Measurements from ENCODE around the gene CRACR2B.

Gene CRACR2B

DNA sequence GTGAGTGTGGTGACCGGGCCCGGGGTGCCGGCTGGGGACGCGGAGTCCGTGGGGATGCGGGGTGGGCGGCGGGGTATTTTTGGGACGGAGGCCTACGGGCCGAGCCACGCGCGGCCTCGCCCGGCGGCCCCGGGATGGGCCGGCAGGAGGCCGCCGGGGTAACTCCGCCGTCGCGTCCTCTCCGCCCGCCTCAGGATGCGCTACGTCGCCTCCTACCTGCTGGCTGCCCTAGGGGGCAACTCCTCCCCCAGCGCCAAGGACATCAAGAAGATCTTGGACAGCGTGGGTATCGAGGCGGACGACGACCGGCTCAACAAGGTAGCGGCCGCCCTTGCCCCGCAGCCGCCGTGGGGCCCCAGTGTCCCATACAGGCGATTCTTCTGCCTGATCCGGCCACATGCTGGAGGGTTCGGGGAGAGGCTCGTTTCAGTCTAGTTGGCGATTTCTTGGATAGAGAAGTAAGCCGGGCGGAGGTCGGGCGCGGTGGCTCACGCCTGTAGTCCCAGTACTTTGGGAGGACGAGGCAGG, 17.6 kb upstream of the CRACR2B start:
- no peak for DNase-seq (ENCODE audit: low read depth in 2 of 2)

DNA sequence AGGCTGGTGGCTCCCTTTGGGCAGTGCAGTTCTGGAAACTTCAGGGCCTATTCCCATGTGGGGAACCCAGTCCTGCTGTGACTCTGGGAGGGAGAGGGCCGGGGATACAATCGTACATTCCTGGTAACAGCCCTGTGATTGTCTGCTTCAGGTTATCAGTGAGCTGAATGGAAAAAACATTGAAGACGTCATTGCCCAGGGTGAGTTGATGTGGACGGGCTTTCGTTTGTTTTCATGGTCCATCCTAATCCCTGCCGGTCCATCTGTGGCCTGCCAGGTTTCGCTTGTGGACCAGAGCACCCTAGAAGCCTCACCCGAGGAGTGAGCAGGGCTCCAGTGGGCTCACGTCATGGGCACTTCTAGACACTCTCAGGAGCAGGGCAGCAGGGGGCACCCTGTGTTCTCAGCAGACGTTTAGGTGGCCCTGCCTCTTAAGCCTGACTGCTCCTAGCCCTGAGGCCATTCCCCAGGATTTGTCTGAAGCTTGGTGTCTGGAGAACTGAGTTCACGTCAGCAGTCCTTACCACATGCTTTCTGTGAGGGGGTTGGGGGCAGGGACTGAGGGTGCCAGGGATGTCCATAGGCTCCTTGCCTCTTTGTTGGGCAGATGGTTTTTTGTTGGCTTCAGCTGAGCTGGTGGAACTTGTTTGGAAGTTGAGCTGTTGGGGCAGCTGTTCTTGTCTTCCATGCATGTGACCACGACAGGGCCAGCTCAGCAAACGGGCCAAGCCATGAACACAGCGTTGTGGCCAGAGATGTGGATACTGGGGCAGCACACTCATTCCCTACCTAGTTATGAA, 16.1 kb upstream of the CRACR2B start:
- DNase-seq (ENCODE audit: low read depth in 2 of 2) = no peak

DNA sequence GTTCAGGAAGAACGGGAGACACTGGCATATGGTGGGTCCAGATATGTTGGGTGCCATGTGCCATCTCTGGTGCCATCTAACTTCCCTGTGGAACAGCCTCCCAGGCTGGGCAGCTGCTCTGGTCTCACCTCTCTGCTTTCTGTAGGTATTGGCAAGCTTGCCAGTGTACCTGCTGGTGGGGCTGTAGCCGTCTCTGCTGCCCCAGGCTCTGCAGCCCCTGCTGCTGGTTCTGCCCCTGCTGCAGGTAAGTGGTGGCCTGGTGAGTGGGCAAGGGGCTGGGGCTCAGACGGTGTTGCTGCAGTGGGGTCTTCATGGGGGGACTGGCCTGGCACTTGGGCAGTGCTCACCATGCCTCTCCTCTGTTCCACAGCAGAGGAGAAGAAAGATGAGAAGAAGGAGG, 15.3 kb upstream of the CRACR2B start:
- no peak for DNase-seq (ENCODE audit: low read depth in 2 of 2)

DNA sequence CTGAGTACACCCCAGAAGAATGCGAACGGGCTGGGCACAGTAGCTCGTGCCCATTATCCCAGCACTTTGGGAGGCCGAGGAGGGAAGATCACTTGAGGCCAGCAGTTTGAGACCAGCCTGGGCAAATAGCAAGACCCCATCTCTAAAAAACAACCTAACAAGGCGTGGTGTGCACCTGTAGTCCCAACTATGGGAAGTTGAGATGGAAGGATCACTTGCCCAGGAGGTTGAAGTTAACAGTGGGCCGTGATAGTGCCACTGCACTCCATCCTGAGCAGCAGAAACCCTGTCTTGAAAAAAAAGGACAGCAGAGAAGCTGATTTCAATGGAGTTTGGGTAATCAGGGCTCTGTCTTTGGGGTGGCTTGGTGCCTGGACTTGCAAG, 14.7 kb upstream of the CRACR2B start:
- DNase-seq (ENCODE audit: low read depth in 2 of 2) = no peak

DNA sequence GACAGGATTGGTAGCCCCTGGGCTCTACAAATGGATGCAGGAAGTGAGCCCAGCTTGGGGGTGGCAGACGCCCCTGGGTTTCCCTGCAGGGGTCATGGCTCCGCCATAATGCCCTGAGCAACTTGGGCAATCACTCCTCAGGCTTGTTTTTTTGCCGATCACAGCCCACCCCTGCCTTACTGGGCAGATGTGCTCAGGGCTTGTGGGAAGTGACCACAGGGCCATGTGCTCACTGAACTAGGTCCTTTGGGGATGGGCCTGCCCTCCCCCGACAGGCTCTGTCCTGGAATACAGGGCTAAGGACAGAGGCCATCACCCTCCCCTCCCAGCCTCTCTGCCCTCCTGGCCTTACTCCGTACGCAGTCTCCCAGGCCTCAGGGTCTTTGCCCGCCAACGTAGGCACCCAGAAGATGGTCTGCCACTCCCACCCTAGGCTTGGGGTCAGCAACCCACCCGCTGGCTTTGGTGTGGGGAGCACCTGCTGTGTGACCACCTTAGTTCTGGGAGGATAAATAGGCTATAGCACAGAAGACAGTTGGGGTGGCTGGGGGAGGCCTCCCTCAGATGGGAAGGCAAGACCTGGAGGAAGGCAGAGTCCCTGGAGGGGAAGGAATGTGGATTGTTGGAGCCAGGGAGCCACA, 14.1 kb upstream of the CRACR2B start:
- DNase-seq (ENCODE audit: low read depth in 2 of 2) = no peak

DNA sequence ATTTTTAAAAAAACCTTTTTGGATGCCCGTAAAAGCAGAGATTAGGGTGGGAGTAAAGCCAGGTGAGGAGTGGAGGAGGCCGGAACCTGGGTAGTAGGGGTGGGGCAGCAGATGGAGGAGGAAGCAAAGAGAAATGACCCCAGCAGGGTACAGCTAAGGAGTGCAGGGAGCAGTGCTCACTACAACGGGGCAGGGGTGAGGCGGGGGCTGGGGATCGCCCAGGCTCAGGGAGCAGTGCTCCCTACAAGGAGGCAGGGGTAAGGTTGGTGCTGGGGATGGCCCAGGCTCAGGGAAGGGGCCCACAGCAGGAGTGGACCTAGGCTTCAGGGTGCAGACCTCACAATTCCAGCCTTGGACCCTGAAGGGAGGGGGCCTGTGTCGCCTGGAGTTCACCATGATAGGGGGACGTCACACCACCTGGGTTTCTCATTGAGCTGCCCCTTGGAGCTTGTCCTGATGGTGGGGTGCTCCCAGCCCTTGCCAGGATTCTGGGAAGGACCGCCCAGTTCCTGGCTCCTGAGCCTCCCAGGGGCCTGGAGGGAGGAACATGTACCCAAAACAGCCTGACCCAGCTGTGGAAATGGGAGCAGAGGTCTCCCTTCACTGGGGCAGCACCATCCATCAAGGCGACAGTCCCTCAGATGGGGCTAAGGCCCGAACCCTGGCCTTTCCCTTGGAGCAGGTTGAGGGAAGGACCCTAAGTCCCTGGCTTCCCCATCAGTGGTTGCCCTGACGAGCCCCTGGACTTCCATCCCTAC, 11.9 kb upstream of the CRACR2B start:
- no peak for DNase-seq (ENCODE audit: low read depth in 2 of 2)

DNA sequence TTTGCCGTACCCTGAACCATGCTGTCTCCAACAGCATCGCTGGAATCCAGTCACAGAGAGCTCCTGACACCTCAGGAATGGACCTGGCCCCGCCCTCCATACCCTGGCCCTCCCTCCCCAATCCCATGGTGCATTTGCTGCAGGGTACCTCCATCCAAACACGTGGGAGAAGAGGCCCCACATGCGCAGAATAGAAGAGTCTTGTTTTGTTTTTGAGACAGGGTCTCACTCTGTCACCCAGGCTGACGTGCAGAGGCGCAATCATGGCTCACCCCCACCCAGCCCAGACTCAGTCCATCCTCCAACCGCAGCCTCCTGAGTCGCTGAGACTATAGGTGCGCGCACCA, 11.3 kb upstream of the CRACR2B start:
- no peak for DNase-seq (ENCODE audit: low read depth in 2 of 2)

DNA sequence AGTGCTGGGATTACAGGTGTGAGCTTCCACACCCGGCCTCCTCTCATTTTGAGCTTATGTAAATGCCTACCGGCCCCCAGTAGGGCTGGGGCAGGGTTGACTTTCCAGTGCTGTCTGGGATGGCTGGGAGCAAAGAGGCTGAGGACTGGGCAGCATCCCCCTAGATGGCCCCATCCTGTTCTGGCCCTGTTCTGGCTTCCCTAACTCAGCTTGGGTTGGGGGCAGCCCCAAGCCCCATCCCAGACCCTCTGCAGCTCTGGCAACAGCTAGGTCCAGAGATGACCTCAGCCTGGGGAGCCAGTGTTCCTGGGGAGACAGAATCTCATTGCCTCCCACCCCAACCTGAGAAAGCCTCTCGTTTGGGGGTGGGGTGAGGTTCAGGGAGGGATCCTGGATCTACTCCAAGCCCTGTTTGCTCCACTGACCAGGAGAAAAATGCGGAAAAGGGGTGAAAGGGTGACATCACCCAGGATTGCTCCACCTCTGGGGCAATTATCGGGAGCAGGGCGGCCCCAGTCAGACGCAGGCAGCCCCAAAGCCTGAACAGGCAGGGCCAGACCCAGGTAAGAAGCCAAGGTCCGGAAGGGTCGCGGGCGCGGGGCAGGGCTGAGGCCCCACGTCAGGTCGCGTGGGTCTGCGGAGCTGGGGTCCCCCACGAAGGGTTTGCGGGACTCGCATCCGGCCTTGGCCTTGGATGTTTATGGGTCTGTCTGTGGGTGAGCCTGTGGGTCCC, 9.2 kb upstream of the CRACR2B start, which contains the start of gene PNPLA2:
TSS of gene PNPLA2 (plus strand) at position 519 of the 733 bp plus-strand sequence. CDS start 805 bp downstream, outside the sequence.
- no peak for DNase-seq (ENCODE audit: low read depth in 2 of 2)

DNA sequence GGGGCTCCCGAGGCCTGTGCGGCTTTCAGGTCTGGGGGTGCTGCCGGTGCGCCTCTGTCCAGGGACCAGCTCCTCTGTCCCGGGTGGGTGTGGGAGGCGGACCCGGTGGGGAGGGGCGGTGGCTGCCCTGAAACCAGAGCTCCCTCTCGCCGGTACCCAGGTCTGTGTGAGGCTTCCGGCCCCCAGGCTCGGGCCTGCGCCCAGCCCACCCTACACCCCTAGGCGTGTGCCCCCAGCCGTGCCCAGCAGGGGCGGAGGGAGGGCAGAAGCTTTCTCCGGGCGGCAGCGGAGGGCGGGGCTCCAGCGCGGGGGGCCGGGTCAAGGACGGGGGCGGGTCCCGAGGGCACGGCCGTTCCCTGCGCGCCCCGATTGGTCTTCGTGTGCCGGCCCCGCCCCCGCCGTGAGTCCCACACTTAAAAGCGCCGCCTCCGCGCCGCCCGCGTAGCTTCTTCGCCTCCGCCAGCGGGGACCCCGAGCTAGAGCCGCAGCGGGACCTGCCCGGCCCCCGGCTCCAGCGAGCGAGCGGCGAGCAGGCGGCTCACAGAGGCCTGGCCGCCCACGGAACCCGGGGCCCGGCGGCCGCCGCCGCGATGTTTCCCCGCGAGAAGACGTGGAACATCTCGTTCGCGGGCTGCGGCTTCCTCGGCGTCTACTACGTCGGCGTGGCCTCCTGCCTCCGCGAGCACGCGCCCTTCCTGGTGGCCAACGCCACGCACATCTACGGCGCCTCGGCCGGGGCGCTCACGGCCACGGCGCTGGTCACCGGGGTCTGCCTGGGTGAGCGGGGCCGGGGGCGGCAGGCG, 8.4 kb upstream of the CRACR2B start:
- peak; percentile 84 to 85 for DNase-seq (ENCODE audit: low read depth in 2 of 2)

DNA sequence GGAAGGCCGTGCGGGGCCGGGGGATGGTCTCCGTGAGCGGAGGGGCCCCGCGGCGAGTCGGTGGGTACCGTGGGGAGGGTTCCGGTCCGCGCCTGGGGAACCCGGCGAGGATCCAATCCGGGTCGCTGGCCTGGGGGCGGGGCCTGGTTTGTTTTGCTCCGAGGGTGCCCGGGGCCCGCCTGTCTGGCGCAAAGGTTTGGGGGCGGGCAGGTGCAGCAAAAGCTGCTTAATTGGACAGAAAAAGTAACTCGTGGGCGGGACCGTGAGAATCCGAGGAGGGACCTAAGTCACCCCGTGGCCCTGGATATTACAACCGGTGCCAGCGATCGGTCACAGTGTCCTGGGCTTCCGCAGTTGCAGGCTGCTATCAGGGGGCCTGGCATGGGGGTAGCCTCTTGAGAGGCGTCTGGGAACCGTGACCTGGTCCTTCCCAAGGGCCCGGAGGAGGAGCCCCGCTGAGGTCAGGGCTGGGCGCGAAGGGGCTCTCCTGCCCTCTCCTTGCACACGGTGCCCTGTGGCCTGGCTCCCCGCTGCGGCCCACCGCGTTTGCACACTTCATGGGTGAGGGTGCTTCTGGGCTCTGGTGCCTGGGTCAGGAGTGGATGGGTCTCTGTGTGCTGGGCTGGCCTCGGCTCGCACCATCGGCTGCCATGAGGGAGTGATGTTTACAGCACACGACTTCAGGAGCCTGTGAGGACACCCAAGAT, 7.6 kb upstream of the CRACR2B start:
- peak; percentile 77 to 85 for DNase-seq (ENCODE audit: low read depth in 2 of 2)

DNA sequence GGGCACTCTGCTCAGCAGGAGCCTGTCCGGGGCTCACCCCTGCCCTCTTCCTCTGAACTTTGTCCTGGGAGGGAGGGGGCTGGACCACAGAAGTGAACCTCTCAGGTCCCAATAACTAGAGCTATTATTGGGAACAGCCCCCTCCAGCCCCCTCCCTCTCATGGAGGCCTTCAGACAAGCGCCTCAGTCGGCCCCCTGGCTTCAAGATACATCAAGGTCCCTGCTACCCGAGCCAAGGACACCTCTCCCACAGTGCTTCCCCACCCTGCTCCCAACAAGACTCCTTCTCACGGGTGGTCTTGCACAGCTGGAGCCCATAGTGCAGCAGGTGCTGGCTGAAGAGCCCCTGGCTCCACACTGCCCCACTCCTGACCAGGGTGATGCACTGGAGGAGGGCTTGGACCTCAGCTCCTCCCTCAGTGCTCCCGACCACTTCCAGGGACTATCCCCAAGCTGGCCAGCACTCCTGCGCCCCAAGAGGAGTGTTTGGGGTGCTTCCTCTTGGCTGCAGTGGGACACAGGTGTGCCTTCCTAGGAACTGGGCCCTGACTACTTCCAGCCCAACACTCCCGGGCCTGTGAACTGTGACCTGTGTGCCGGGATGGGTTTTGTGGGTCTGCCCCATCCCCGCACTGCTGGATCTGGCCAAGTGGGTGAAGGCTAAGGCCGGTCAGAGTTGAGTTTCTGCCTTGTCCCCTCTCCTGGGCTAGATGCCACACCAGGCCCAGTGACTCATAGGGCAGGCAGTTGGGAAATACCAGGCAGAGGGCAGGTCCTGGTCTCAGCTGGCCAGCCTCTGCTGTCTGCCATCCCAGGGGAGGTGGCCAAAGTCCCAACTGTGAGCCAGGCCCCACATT, 6.8 kb upstream of the CRACR2B start:
- DNase-seq (ENCODE audit: low read depth in 2 of 2) = no peak

DNA sequence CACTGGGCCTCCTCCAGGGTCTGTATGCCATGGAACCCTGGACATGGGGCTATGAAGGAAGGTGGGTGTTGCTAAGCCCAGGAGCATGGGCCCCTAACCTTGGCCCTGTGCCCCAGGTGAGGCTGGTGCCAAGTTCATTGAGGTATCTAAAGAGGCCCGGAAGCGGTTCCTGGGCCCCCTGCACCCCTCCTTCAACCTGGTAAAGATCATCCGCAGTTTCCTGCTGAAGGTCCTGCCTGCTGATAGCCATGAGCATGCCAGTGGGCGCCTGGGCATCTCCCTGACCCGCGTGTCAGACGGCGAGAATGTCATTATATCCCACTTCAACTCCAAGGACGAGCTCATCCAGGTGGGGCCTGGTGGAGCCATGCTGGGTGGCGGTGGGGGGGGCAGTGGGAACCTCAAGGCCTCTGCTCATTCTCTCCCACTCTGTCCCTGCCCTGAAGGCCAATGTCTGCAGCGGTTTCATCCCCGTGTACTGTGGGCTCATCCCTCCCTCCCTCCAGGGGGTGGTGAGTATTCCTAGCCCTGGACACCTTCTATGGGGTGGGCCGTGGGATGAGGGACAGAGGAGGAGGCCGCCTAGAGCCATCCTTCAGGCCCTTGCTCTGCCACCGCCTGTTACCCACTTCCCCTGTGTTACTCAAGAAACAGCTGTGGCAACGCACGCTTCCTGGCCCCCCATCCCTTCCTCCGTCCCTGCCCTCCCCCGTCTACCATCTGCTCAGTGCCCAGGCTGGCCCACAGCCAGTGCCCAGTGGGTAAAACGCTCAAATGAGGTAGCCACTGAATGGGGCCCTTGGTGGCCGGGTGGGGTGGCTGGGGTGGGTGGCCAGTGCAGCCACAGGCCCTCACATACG, 6.0 kb upstream of the CRACR2B start:
- DNase-seq (ENCODE audit: low read depth in 2 of 2) = no peak

DNA sequence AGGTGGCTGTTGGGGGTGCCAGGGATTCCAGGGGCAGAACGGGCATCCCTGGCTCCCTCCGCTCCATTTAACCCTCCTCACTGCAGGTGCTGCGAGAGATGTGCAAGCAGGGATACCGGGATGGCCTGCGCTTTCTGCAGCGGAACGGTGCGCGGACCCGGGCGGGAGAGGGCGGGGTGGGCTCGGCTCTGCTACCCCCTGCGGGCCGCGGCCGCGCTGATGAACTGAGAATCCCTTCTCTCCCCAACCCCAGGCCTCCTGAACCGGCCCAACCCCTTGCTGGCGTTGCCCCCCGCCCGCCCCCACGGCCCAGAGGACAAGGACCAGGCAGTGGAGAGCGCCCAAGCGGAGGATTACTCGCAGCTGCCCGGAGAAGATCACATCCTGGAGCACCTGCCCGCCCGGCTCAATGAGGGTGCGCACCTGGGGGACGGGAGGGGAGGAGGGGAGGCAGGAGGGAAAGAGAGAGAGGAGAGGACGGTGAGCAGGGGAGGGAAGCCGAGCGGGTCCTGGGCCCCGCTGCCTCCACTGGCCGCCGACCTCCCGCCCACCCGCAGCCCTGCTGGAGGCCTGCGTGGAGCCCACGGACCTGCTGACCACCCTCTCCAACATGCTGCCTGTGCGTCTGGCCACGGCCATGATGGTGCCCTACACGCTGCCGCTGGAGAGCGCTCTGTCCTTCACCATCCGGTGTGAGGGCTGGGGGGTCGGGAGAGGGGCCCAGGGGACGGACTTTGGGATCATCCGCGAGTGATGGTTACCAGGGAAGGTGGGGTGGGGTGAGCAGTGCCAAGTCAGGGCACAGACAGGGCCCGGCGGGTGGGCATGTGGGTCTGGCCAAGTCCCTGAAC, 4.1 kb upstream of the CRACR2B start:
- no peak for DNase-seq (ENCODE audit: low read depth in 2 of 2)

DNA sequence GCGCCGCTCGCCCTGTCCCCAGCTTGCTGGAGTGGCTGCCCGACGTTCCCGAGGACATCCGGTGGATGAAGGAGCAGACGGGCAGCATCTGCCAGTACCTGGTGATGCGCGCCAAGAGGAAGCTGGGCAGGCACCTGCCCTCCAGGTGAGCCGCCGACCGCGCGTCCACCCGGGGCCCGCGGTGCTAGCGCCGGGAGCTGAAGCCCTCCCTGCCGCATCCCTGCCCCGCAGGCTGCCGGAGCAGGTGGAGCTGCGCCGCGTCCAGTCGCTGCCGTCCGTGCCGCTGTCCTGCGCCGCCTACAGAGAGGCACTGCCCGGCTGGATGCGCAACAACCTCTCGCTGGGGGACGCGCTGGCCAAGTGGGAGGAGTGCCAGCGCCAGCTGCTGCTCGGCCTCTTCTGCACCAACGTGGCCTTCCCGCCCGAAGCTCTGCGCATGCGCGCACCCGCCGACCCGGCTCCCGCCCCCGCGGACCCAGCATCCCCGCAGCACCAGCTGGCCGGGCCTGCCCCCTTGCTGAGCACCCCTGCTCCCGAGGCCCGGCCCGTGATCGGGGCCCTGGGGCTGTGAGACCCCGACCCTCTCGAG, 3.3 kb upstream of the CRACR2B start:
- DNase-seq (ENCODE audit: low read depth in 2 of 2) = no peak

DNA sequence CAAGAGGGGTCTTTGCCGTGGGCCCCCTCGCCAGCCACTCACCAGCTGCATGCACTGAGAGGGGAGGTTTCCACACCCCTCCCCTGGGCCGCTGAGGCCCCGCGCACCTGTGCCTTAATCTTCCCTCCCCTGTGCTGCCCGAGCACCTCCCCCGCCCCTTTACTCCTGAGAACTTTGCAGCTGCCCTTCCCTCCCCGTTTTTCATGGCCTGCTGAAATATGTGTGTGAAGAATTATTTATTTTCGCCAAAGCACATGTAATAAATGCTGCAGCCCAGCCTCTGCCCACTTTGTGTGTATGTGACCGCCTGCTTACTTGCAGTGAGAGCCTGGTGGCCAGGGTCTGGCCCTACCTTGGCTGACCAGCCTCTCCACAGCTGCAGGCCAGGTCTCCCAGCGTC, 2.8 kb upstream of the CRACR2B start:
- no peak for DNase-seq (ENCODE audit: low read depth in 2 of 2)

DNA sequence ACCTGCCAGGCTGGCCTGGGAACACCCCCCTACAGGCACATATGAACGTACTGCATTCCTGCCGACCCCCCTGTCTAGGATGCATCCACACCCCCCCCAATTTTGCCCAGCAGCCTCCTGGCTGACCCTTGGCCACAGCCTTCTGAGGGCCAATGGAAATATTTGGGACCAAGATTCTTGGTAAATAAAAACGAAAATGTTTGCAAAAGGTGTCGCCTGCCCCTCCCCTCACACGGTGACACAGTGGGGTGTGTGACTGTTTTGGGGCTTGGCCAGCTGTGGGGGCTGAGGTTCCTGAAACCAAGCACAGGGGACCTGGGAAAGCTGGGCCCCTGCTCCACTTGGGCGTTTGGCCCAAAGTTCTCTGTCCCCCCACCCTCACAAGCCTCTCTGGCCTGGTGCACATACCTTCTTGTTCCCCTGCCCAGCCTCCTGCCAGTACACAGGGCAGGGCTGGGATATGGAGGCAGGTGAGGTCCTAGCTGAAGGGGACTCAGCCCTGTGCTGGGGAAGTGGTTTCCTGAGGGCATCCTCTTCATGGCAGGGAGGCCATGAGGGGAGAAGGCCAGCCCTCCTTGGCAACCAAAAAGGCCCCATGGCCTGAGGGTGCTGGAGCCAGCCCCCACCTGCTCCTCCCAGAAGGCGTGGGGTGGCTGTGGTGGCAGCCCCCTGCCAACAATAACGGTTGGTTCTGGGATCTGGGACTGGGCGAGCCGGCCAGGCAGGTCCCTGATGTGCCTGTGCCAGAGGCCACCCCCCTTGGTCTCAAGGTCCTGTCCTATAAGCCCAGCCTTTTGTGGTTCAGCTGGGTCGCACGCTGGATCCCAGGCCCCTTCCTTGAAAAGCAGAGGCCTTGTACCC, 2.1 kb upstream of the CRACR2B start:
- DNase-seq (ENCODE audit: low read depth in 2 of 2) = no peak
